ENCODE measurements around the gene SHISA5. TPM values are rescaled to one million over a fixed set of nuclear protein-coding genes. Genes with fewer than 3 reads are reported as not detected.

SHISA5 gene
- total RNA-seq, 4 donors from 2014 or later: 17.0 to 31.6 (median 23.4) TPM

- in situ Hi-C loops (cut with MboI; ENCODE audit: low sequenced_read_pairs in 4 of 4) (loop anchor here in 2 of 4 donors (10.0 kb wide), 1 partner anchor 156 kb away; no protein-coding TSS in a partner anchor), intact Hi-C loops (cut with DNase I; ENCODE audit: low total_unique reads) (no loop called here)
- H3K9me3 ChIP-seq: no peaks in the 10 kb centered on the region
- peaks cover 5 to 9% of the 10 kb centered on the region in 2 donors for H3K4me1 ChIP-seq
- H3K36me3 ChIP-seq: no peaks in the 10 kb centered on the region
- peaks cover 0 to 10% (median 0%) of the 10 kb centered on the region in 3 donors for H3K27me3 ChIP-seq
- no peak for DNase-seq
- no peak overlapping the region for H3K27ac ChIP-seq
- H3K4me3 ChIP-seq: no peak overlapping the region
- no peak for ATAC-seq
- TF ChIP-seq POLR2A (IDR thresholded peaks at IDR 0.05): no peak
- TF ChIP-seq CTCF (IDR thresholded peaks at IDR 0.05 in 4 of 5, conservative IDR thresholded peaks at IDR 0.05 in 1 of 5): no peak
These were observed 73.3 kb downstream of the SHISA5 start for GRCh38 chr3:48430708-48431101.

- Histone ChIP-seq H3K4me3 (peak within 1 kb of the TSS; percentile 65 to 78 (median 74)), H3K27me3 (peaks cover 0 to 10% (median 0%) of the 10 kb centered on the region in 3 donors), H3K36me3 (no peaks in the 10 kb centered on the region), H3K9me3 (no peaks in the 10 kb centered on the region), H3K27ac (peak within 1 kb of the TSS; percentile 23 to 73 (median 58)), H3K4me1 (peaks cover 5 to 9% of the 10 kb centered on the region in 2 donors)
- peak; percentile 23 to 48 for ATAC-seq
- intact Hi-C loops (cut with DNase I; ENCODE audit: low total_unique reads): loop anchor here (1.0 kb wide), 1 partner anchor 36 kb away; a partner anchor contains a TSS
- DNase-seq: peak in 1 of 2 donors; percentile 49
- in situ Hi-C loops (cut with MboI; ENCODE audit: low sequenced_read_pairs in 4 of 4): loop anchor here in 2 of 4 donors (10.0 kb wide), 1 partner anchor 155 kb away; no protein-coding TSS in a partner anchor
- no peak for TF ChIP-seq POLR2A (IDR thresholded peaks at IDR 0.05)
- no peak for TF ChIP-seq CTCF (IDR thresholded peaks at IDR 0.05 in 4 of 5, conservative IDR thresholded peaks at IDR 0.05 in 1 of 5)
These were observed 73.8 kb downstream of the SHISA5 start, which contains the start of gene PLXNB1 for GRCh38 chr3:48429960-48430707. TSS of gene PLXNB1 (minus strand) at chr3:48430086. CDS start at chr3:48424611, 5,475 bp downstream.

GRCh38 chr3:48429317-48429959, 74.5 kb downstream of the SHISA5 start:
- Histone ChIP-seq H3K27me3 (peaks cover 0 to 10% (median 0%) of the 10 kb centered on the region in 3 donors), H3K4me3 (peak overlapping the region; percentile 65 to 78 (median 74)), H3K36me3 (no peaks in the 10 kb centered on the region), H3K9me3 (no peaks in the 10 kb centered on the region), H3K27ac (peak overlapping the region; percentile 23 to 73 (median 58)), H3K4me1 (peaks cover 5 to 9% of the 10 kb centered on the region in 2 donors)
- intact Hi-C loops (cut with DNase I; ENCODE audit: low total_unique reads) (loop anchor here (1.0 kb wide), 1 partner anchor 37 kb away; a partner anchor contains a TSS), in situ Hi-C loops (cut with MboI; ENCODE audit: low sequenced_read_pairs in 4 of 4) (no loop called here)
- TF ChIP-seq CTCF (IDR thresholded peaks at IDR 0.05 in 4 of 5, conservative IDR thresholded peaks at IDR 0.05 in 1 of 5): no peak
- peak in 1 of 2 donors; percentile 4 for TF ChIP-seq POLR2A (IDR thresholded peaks at IDR 0.05)
- ATAC-seq (peak; percentile 52 to 57), DNase-seq (peak in 1 of 2 donors; percentile 17)

- Histone ChIP-seq H3K4me3 (peak overlapping the region; percentile 65 to 78 (median 74)), H3K27ac (peak overlapping the region; percentile 0 to 73 (median 58)), H3K36me3 (no peaks in the 10 kb centered on the region), H3K9me3 (no peaks in the 10 kb centered on the region), H3K4me1 (peaks cover 5 to 9% of the 10 kb centered on the region in 2 donors), H3K27me3 (peaks cover 0 to 10% (median 0%) of the 10 kb centered on the region in 3 donors)
- in situ Hi-C loops (cut with MboI; ENCODE audit: low sequenced_read_pairs in 4 of 4) (no loop called here), intact Hi-C loops (cut with DNase I; ENCODE audit: low total_unique reads) (loop anchor here (1.0 kb wide), 1 partner anchor 38 kb away; a partner anchor contains a TSS)
- ATAC-seq: peak; percentile 19 to 45
- DNase-seq: no peak
- TF ChIP-seq CTCF (IDR thresholded peaks at IDR 0.05 in 4 of 5, conservative IDR thresholded peaks at IDR 0.05 in 1 of 5): no peak
- peak; percentile 27 to 44 for TF ChIP-seq POLR2A (IDR thresholded peaks at IDR 0.05)
These were observed 75.2 kb downstream of the SHISA5 start for GRCh38 chr3:48428572-48429316.

Data from gastrocnemius medialis (tissue), 4 donors.